Activated CD8-positive, alpha-beta T cell treated with anti-CD3 and anti-CD28 coated beads, Interleukin-2, amount 10 ng/mL, durations not matched to agents 7 days and 5 days (primary cell): Measurements from ENCODE around the gene CDKN1B. TPM values are rescaled to one million over a fixed set of nuclear protein-coding genes. Genes with fewer than 3 reads are reported as not detected.

ENCODE experiments used
- ATAC-seq: fragments of 150-1000 bp; cut with Tn5 transposase; one replicate; pipeline ENCODE4 v1.10.0; 2021; ENCODE audit warnings: moderate library complexity
- CTCF ChIA-PET: fragments of 350-600 bp; sonication (Branson Sonifier 250); formaldehyde crosslinking; loops from one replicate; lab custom pipeline; 2021; ENCODE audit warnings: antibody characterized with exemption; lab: Charles Lee
- POLR2A ChIA-PET: fragments of 350-600 bp; sonication (Branson Sonifier 250); formaldehyde crosslinking; loops from one replicate; lab custom pipeline; 2021; ENCODE audit warnings: antibody characterized with exemption; lab: Charles Lee
- DNase-seq: peaks from one replicate; pipeline ENCODE4 v3.0.0-alpha.2; 2020
- H3K27ac Mint-ChIP-seq: one replicate; pipeline ENCODE4 v1.8.0; 2021; ENCODE audit warnings: mild to moderate bottlenecking, mixed read lengths
- H3K27me3 Mint-ChIP-seq: one replicate; pipeline ENCODE4 v1.8.0; 2021; ENCODE audit warnings: low read depth, mixed read lengths
- H3K36me3 Mint-ChIP-seq: one replicate; pipeline ENCODE4 v1.8.0; 2021; ENCODE audit warnings: low read depth, mixed read lengths
- H3K4me1 Mint-ChIP-seq: one replicate; pipeline ENCODE4 v1.8.0; 2021; ENCODE audit warnings: low read depth, mixed read lengths
- H3K4me3 Mint-ChIP-seq: one replicate; pipeline ENCODE4 v1.8.0; 2021; ENCODE audit warnings: mild to moderate bottlenecking, mixed read lengths
- H3K9me3 Mint-ChIP-seq: one replicate; pipeline ENCODE4 v1.8.0; 2022; ENCODE audit warnings: mixed read lengths; ENCODE audit not compliant: insufficient read depth
- total RNA-seq, 2 experiments: library from RNA; stranded (reverse); gene quantifications; one replicate each; pipeline ENCODE4 v1.2.3, GENCODE V29; 2021

CDKN1B gene
- total RNA-seq, 2 experiments from 2014 or later, result 90.5 to 96.7 TPM

- H3K36me3 Mint-ChIP-seq, result peaks cover 81% of the 10 kb centered on the region
- H3K27me3 Mint-ChIP-seq, result no peaks in the 10 kb centered on the region
- H3K27ac Mint-ChIP-seq, result peak overlapping the region; percentile 96
- peaks cover 11% of the 10 kb centered on the region for H3K4me1 Mint-ChIP-seq
- CTCF ChIA-PET, result interaction anchor here (1.2 to 4.7 kb wide), 2 partner anchors 10 to 12 kb away, joined by 3 to 36 read pairs; no protein-coding TSS in a partner anchor
- ATAC-seq (peak; percentile 2), DNase-seq (peak; percentile 54)
- H3K4me3 Mint-ChIP-seq, result peak overlapping the region; percentile 99
- no peaks in the 10 kb centered on the region for H3K9me3 Mint-ChIP-seq
- POLR2A ChIA-PET, result interaction anchor here (0.5 to 16.1 kb wide), 14 partner anchors 8 to 366 kb away, joined by 3 to 516 read pairs (median 3); partner anchors contain the start of genes BORCS5, CDKN1B, DUSP16 and GPR19
These were observed 6.7 kb downstream of the CDKN1B start for GRCh38 chr12:12723681-12724420.

- DNase-seq, result no peak
- ChIA-PET CTCF (interaction anchor here (3.5 to 4.7 kb wide), 2 partner anchors 8 to 12 kb away, joined by 15 to 36 read pairs; partner anchors contain the start of gene CDKN1B), POLR2A (interaction anchor here (0.5 to 16.1 kb wide), 17 partner anchors 9 to 367 kb away, joined by 3 to 516 read pairs (median 3); partner anchors contain the start of genes BORCS5, CDKN1B, DUSP16 and GPR19)
- Mint-ChIP-seq H3K4me1 (peaks cover 18% of the 10 kb centered on the region), H3K36me3 (peaks cover 77% of the 10 kb centered on the region), H3K27ac (peak overlapping the region; percentile 96), H3K27me3 (no peaks in the 10 kb centered on the region), H3K4me3 (peak overlapping the region; percentile 87), H3K9me3 (no peaks in the 10 kb centered on the region)
- ATAC-seq, result peak; percentile 43
These were observed 7.4 kb downstream of the CDKN1B start for GRCh38 chr12:12724421-12725085.

GRCh38 chr12:12725086-12725955 is 8.2 kb downstream of the CDKN1B start:
- Mint-ChIP-seq H3K36me3 (peaks cover 76% of the 10 kb centered on the region), H3K9me3 (no peaks in the 10 kb centered on the region), H3K27ac (peak overlapping the region; percentile 96), H3K27me3 (no peaks in the 10 kb centered on the region), H3K4me3 (peak overlapping the region; percentile 87), H3K4me1 (peaks cover 24% of the 10 kb centered on the region)
- peak; percentile 63 for ATAC-seq
- ChIA-PET POLR2A (interaction anchor here (0.6 to 16.1 kb wide), 28 partner anchors 9 to 368 kb away, joined by 3 to 516 read pairs (median 4); partner anchors contain the start of genes BORCS5, CDKN1B and GPR19), CTCF (interaction anchor here (0.6 to 4.7 kb wide), 7 partner anchors 9 to 367 kb away, joined by 3 to 66 read pairs (median 8); partner anchors contain the start of gene CDKN1B)
- DNase-seq, result peak; percentile 98

GRCh38 chr12:12725956-12726554 is 8.9 kb downstream of the CDKN1B start:
- no peak for ATAC-seq
- CTCF ChIA-PET, result interaction anchor here (0.6 to 3.5 kb wide), 8 partner anchors 7 to 368 kb away, joined by 3 to 66 read pairs (median 4); partner anchors contain the start of gene CDKN1B
- Mint-ChIP-seq H3K4me3 (peak overlapping the region; percentile 87), H3K9me3 (no peaks in the 10 kb centered on the region), H3K27me3 (no peaks in the 10 kb centered on the region), H3K36me3 (peaks cover 72% of the 10 kb centered on the region), H3K27ac (peak overlapping the region; percentile 96), H3K4me1 (peaks cover 28% of the 10 kb centered on the region)
- DNase-seq, result no peak
- POLR2A ChIA-PET, result interaction anchor here (0.6 to 16.1 kb wide), 28 partner anchors 10 to 368 kb away, joined by 3 to 516 read pairs (median 4); partner anchors contain the start of genes BORCS5, CDKN1B, DUSP16 and GPR19

- Mint-ChIP-seq H3K36me3 (peaks cover 69% of the 10 kb centered on the region), H3K4me3 (peak overlapping the region; percentile 87), H3K9me3 (no peaks in the 10 kb centered on the region), H3K27me3 (no peaks in the 10 kb centered on the region), H3K4me1 (peaks cover 31% of the 10 kb centered on the region), H3K27ac (peak overlapping the region; percentile 96)
- no peak for DNase-seq
- no peak for ATAC-seq
- CTCF ChIA-PET, result interaction anchor here (0.9 to 3.5 kb wide), 5 partner anchors 8 to 60 kb away, joined by 3 to 66 read pairs (median 8); partner anchors contain the start of gene CDKN1B
- POLR2A ChIA-PET, result interaction anchor here (0.8 to 16.1 kb wide), 14 partner anchors 10 to 370 kb away, joined by 3 to 516 read pairs (median 4); partner anchors contain the start of genes BORCS5, CDKN1B, DUSP16 and GPR19
These were observed 9.5 kb downstream of the CDKN1B start for GRCh38 chr12:12726555-12727093.

GRCh38 chr12:12731178-12731577 is 14.0 kb downstream of the CDKN1B start:
- Mint-ChIP-seq H3K9me3 (no peaks in the 10 kb centered on the region), H3K36me3 (peaks cover 57% of the 10 kb centered on the region), H3K4me1 (peaks cover 65% of the 10 kb centered on the region), H3K4me3 (no peak overlapping the region), H3K27ac (no peak overlapping the region), H3K27me3 (no peaks in the 10 kb centered on the region)
- ChIA-PET POLR2A (interaction anchor here (1.1 to 1.2 kb wide), 2 partner anchors 9 to 15 kb away, joined by 3 to 5 read pairs; partner anchors contain the start of gene CDKN1B), CTCF (interaction anchor here (0.9 kb wide), 1 partner anchor 161 kb away, joined by 3 read pairs; no protein-coding TSS in a partner anchor)
- ATAC-seq (no peak), DNase-seq (no peak)

GRCh38 chr12:12731785-12732184 is 14.6 kb downstream of the CDKN1B start:
- H3K27ac Mint-ChIP-seq, result no peak overlapping the region
- POLR2A ChIA-PET, result interaction anchor here (1.1 to 1.4 kb wide), 3 partner anchors 10 to 15 kb away, joined by 3 to 5 read pairs (median 5); partner anchors contain the start of gene CDKN1B
- ATAC-seq, result no peak
- no peak for DNase-seq
- peaks cover 55% of the 10 kb centered on the region for H3K36me3 Mint-ChIP-seq
- CTCF ChIA-PET, result interaction anchor here (0.9 kb wide), 1 partner anchor 162 kb away, joined by 3 read pairs; no protein-coding TSS in a partner anchor
- H3K4me3 Mint-ChIP-seq, result no peak overlapping the region
- no peaks in the 10 kb centered on the region for H3K9me3 Mint-ChIP-seq
- H3K4me1 Mint-ChIP-seq, result peaks cover 69% of the 10 kb centered on the region
- no peaks in the 10 kb centered on the region for H3K27me3 Mint-ChIP-seq

- CTCF ChIA-PET, result interaction anchor here (1.0 kb wide), 1 partner anchor 11 kb away, joined by 3 read pairs; no protein-coding TSS in a partner anchor
- Mint-ChIP-seq H3K27ac (peak overlapping the region; percentile 63), H3K4me3 (no peak overlapping the region), H3K36me3 (peaks cover 51% of the 10 kb centered on the region), H3K9me3 (no peaks in the 10 kb centered on the region), H3K27me3 (no peaks in the 10 kb centered on the region), H3K4me1 (peaks cover 77% of the 10 kb centered on the region)
- ATAC-seq (no peak), DNase-seq (no peak)
- POLR2A ChIA-PET, result no interaction called here
These were observed 15.9 kb downstream of the CDKN1B start for GRCh38 chr12:12733118-12733517.

GRCh38 chr12:12734054-12734453 is 16.9 kb downstream of the CDKN1B start:
- Mint-ChIP-seq H3K4me3 (no peak overlapping the region), H3K4me1 (peaks cover 75% of the 10 kb centered on the region), H3K27ac (peak overlapping the region; percentile 89), H3K9me3 (no peaks in the 10 kb centered on the region), H3K36me3 (peaks cover 50% of the 10 kb centered on the region), H3K27me3 (no peaks in the 10 kb centered on the region)
- no peak for ATAC-seq
- POLR2A ChIA-PET, result interaction anchor here (5.8 kb wide), 1 partner anchor 13 kb away, joined by 516 read pairs; the partner anchor contains the start of gene CDKN1B
- CTCF ChIA-PET, result interaction anchor here (1.5 to 3.8 kb wide), 3 partner anchors 7 to 55 kb away, joined by 3 to 66 read pairs (median 36); no protein-coding TSS in a partner anchor
- DNase-seq, result no peak
